Upper lobe of left lung (tissue), 4 donors: ENCODE results near the gene RNF39.

ENCODE experiments used
- EP300 ChIP-seq, 4 donors: sonication (generic); formaldehyde crosslinking; IDR thresholded peaks; one replicate each; pipeline ENCODE4 v1.5.1; 2017; ENCODE audit warnings: antibody characterized with exemption in 4 of 4, control low read depth in 2 of 4
- POLR2A ChIP-seq, 4 donors: fragments of 450-650 bp; IDR thresholded peaks; one replicate each; pipeline ENCODE4 v1.5.1; 2016 to 2017; ENCODE audit warnings: antibody characterized with exemption in 4 of 4, mild to moderate bottlenecking in 2 of 4
- POLR2AphosphoS5 ChIP-seq, 2 donors: sonication (generic); formaldehyde crosslinking; IDR thresholded peaks; one replicate each; pipeline ENCODE4 v1.5.1; 2017; ENCODE audit warnings: antibody characterized with exemption in 2 of 2
- TF ChIP-seq, protein P1 (sequence below), 6 experiments: fragments of 450-650 bp in 4 of 6; fragments of 200-600 bp in 2 of 6; sonication (generic) in 2 of 6; IDR thresholded peaks; one replicate each; pipeline ENCODE4 v1.5.1; 2016 to 2019; ENCODE audit warnings: antibody characterized with exemption in 6 of 6

DNA sequence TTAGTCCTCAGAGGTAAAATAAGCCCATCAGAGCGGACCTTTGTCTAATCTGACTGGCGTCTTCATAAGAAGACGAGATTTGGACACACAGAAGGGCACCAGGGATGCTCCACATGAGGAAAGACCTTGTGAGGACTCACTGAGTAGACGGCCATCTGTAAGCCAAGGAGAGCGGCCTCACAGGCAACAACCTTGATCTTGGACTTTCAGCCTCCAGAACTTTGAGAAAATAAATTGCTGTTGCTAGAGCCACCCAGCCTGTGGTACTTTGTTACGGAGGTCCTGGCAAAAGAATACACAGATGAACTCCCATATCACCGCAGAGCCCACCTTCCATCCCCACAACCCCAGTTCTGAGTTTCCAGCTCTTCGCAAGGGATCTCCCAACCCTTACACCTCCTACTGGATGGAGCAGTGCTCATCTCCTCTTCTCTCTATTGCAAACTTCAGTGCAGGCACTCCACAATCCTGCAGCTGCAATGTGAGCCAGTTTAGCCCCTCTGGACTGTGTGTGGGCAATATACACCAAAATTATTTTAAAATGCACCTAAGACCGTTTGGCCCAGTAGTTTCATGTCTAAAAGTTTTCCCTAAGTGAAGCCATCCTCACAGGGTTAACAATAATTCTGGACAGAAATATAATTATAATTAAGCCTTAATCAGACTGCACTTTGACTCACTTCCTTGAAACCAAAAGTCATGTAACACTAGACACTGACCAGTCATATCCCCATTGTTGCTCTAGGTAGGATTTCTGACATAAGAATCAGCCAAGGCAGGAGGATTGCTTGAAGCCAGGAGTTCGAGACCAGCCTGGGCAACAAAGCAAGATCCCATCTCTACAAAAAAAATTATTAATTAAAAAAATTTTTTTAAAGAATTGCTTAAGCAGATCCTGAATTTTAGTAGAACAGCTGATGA lies 46.1 kb upstream of the RNF39 start:
- TF ChIP-seq, protein P1, sequence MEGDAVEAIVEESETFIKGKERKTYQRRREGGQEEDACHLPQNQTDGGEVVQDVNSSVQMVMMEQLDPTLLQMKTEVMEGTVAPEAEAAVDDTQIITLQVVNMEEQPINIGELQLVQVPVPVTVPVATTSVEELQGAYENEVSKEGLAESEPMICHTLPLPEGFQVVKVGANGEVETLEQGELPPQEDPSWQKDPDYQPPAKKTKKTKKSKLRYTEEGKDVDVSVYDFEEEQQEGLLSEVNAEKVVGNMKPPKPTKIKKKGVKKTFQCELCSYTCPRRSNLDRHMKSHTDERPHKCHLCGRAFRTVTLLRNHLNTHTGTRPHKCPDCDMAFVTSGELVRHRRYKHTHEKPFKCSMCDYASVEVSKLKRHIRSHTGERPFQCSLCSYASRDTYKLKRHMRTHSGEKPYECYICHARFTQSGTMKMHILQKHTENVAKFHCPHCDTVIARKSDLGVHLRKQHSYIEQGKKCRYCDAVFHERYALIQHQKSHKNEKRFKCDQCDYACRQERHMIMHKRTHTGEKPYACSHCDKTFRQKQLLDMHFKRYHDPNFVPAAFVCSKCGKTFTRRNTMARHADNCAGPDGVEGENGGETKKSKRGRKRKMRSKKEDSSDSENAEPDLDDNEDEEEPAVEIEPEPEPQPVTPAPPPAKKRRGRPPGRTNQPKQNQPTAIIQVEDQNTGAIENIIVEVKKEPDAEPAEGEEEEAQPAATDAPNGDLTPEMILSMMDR (IDR thresholded peaks at IDR 0.05) = no peak
- TF ChIP-seq POLR2A (IDR thresholded peaks at IDR 0.05) = no peak
- TF ChIP-seq POLR2AphosphoS5 (IDR thresholded peaks at IDR 0.05) = no peak
- TF ChIP-seq EP300 (IDR thresholded peaks at IDR 0.05) = no peak
